Transverse colon (tissue), 4 donors: Measurements from ENCODE around the gene ETFBKMT. TPM values are rescaled to one million over a fixed set of nuclear protein-coding genes. Genes with fewer than 3 reads are reported as not detected.
"Not testable (repeated sequence)": the region's sequence is repeated elsewhere in the genome, so short reads cannot be mapped to it uniquely, and the experiment has no call there.

Source experiments
- DNase-seq: peaks from one replicate; pipeline ENCODE4 v3.0.0-alpha.2; 2019
- H3K27ac ChIP-seq, 4 donors: fragments of 200-600 bp; sonication (generic); 2 replicates each; pipeline ENCODE4 v1.5.1; 2016 to 2018; ENCODE audit warnings: inconsistent platforms in 4 of 4
- H3K27me3 ChIP-seq: fragments of 200-600 bp; sonication (generic); 2 replicates; pipeline ENCODE4 v1.5.1; 2017; ENCODE audit warnings: inconsistent platforms
- H3K36me3 ChIP-seq, 4 donors: fragments of 200-600 bp; sonication (generic); 2 replicates each; pipeline ENCODE4 v1.5.1; 2017 to 2019; ENCODE audit warnings: inconsistent platforms in 4 of 4
- H3K4me1 ChIP-seq, 4 donors: fragments of 200-600 bp; sonication (generic); 2 replicates each; pipeline ENCODE4 v1.5.1; 2017 to 2020; ENCODE audit warnings: inconsistent platforms in 4 of 4
- H3K4me3 ChIP-seq, 4 donors: fragments of 200-600 bp; sonication (generic); 1 replicate in 1 of 4; 2 replicates in 3 of 4; pipeline versions ENCODE4 v1.5.1 to v1.6.1; 2017 to 2019; ENCODE audit warnings: inconsistent platforms in 4 of 4
- H3K9me3 ChIP-seq, 2 donors: fragments of 200-600 bp; sonication (generic); 2 replicates each; pipeline ENCODE4 v1.5.1; 2017 to 2019; ENCODE audit warnings: inconsistent platforms in 2 of 2
- CTCF ChIP-seq, 5 experiments: fragments of 200-600 bp in 3 of 5; fragments of 450-650 bp in 2 of 5; sonication (generic) in 3 of 5; IDR thresholded peaks; 1 replicate in 2 of 5; 2 replicates in 3 of 5; pipeline ENCODE4 v1.5.1; 2016 to 2017; ENCODE audit warnings: antibody characterized with exemption in 5 of 5, inconsistent platforms in 3 of 5, mild to moderate bottlenecking in 2 of 5, moderate library complexity in 1 of 5
- EP300 ChIP-seq: sonication (generic); formaldehyde crosslinking; IDR thresholded peaks from one replicate; pipeline ENCODE4 v1.6.1; 2017; ENCODE audit warnings: antibody characterized with exemption, low read depth
- POLR2A ChIP-seq: fragments of 450-650 bp; IDR thresholded peaks from one replicate; pipeline ENCODE4 v1.6.1; 2016; ENCODE audit warnings: antibody characterized with exemption, mild to moderate bottlenecking, moderate library complexity
- POLR2AphosphoS5 ChIP-seq, 3 donors: sonication (generic); formaldehyde crosslinking; IDR thresholded peaks; one replicate each; pipeline ENCODE4 v1.6.1; 2016; ENCODE audit warnings: antibody characterized with exemption in 3 of 3
- WGBS, 2 donors: methylation state at CpG; one replicate each; pipeline ENCODE4 v1.1.5; 2018; ENCODE audit warnings: low coverage in 1 of 2; 5-methylcytosine and 5-hydroxymethylcytosine counted together
- in situ Hi-C, 4 donors: fragments of 200-750 bp; cut with MboI; loops; one replicate each; pipeline versions ENCODE4 v1.15.0 to v1.15.1; 2017; ENCODE audit warnings: low sequenced_read_pairs in 3 of 4, low pct_ligation_motif_present in 1 of 4, low pct_unique_long_range_greater_than_20kb in 1 of 4
- intact Hi-C: fragments of 100-400 bp; cut with DNase I; formaldehyde crosslinking; loops from one replicate; pipeline ENCODE4 v1.15.1; 2023; ENCODE audit warnings: low total_unique reads
- total RNA-seq, 4 donors: library from RNA; depleted of rRNA; stranded (reverse); fragments of >200 nt; gene quantifications; one replicate each; pipeline ENCODE4 v1.1.0, GENCODE V29; 2016

ETFBKMT gene
- total RNA-seq, 4 donors from 2014 or later: 0.40 to 3.8 (median 3.1) TPM

- no peak for DNase-seq
- Histone ChIP-seq H3K27me3 (no peaks in the 10 kb centered on the region), H3K4me1 (peaks cover 0 to 8% (median 4%) of the 10 kb centered on the region in 4 donors), H3K36me3 (peaks cover 0 to 7% (median 0%) of the 10 kb centered on the region in 4 donors), H3K27ac (no peak overlapping the region), H3K4me3 (no peak overlapping the region), H3K9me3 (peaks cover 3 to 4% of the 10 kb centered on the region in 2 donors)
- WGBS, 2 donors: 83 to 92% methylated on average over 6 of the region's 6 CpGs
- intact Hi-C loops (no loop called here), in situ Hi-C loops (loop anchor here in 3 of 4 donors (25.0 kb wide), 3 partner anchors 298 to 1023 kb away; partner anchors contain the start of genes RESF1 (in 2 of the 3) and DNM1L (in 1 of the 3))
- TF ChIP-seq POLR2A (no peak), EP300 (no peak), CTCF (IDR thresholded peaks at IDR 0.05) (no peak), POLR2AphosphoS5 (IDR thresholded peaks at IDR 0.05) (no peak)
These were observed 4.5 kb downstream of the ETFBKMT start for GRCh38 chr12:31664038-31664437.

GRCh38 chr12:31669020-31669419 is 9.5 kb downstream of the ETFBKMT start:
- Histone ChIP-seq H3K4me1 (no peaks in the 10 kb centered on the region), H3K4me3 (no peak overlapping the region), H3K27ac (no peak overlapping the region), H3K9me3 (peaks cover 7 to 8% of the 10 kb centered on the region in 2 donors), H3K36me3 (peaks cover 0 to 17% (median 0%) of the 10 kb centered on the region in 4 donors), H3K27me3 (no peaks in the 10 kb centered on the region)
- TF ChIP-seq CTCF (IDR thresholded peaks at IDR 0.05): no peak
- TF ChIP-seq EP300: no peak
- TF ChIP-seq POLR2AphosphoS5 (IDR thresholded peaks at IDR 0.05): no peak
- TF ChIP-seq POLR2A: no peak
- in situ Hi-C loops: loop anchor here in 3 of 4 donors (25.0 kb wide), 3 partner anchors 293 to 1018 kb away; partner anchors contain the start of genes RESF1 (in 2 of the 3) and DNM1L (in 1 of the 3)
- DNase-seq: no peak
- intact Hi-C loops: no loop called here

- H3K9me3 ChIP-seq, H3K27me3 ChIP-seq, DNase-seq, H3K4me1 ChIP-seq, intact Hi-C loops, H3K4me3 ChIP-seq, H3K27ac ChIP-seq: not testable (repeated sequence)
- 67 to 84% methylated on average over 1 to 2 of the region's 2 CpGs for WGBS, 2 donors
- in situ Hi-C loops: loop anchor here in 3 of 4 donors (25.0 kb wide), 3 partner anchors 293 to 1018 kb away; partner anchors contain the start of genes RESF1 (in 2 of the 3) and DNM1L (in 1 of the 3)
- H3K36me3 ChIP-seq: peaks cover 0 to 17% (median 0%) of the 10 kb centered on the region in 4 donors
These were observed 10.1 kb downstream of the ETFBKMT start for GRCh38 chr12:31669582-31669981.

GRCh38 chr12:31672521-31672920 is 13.0 kb downstream of the ETFBKMT start:
- WGBS, 2 donors: 75 to 94% methylated on average over 4 of the region's 4 CpGs
- in situ Hi-C loops: loop anchor here in 3 of 4 donors (25.0 kb wide), 3 partner anchors 290 to 1015 kb away; partner anchors contain the start of genes RESF1 (in 2 of the 3) and DNM1L (in 1 of the 3)

More at GRCh38 chr12:31672521-31672920, 13.0 kb downstream of the ETFBKMT start:
- no peak overlapping the region for H3K4me3 ChIP-seq
- intact Hi-C loops: no loop called here
- H3K4me1 ChIP-seq: no peaks in the 10 kb centered on the region
- no peak for TF ChIP-seq EP300
- TF ChIP-seq POLR2AphosphoS5 (IDR thresholded peaks at IDR 0.05): no peak
- TF ChIP-seq POLR2A: no peak
- no peak for TF ChIP-seq CTCF (IDR thresholded peaks at IDR 0.05)
- H3K27ac ChIP-seq: no peak overlapping the region
- H3K36me3 ChIP-seq: peaks cover 0 to 17% (median 0%) of the 10 kb centered on the region in 4 donors
- H3K9me3 ChIP-seq: peaks cover 7 to 8% of the 10 kb centered on the region in 2 donors
- no peak for DNase-seq
- no peaks in the 10 kb centered on the region for H3K27me3 ChIP-seq
